NAMALWA (cell line): ENCODE results near the gene PCNX1.
"Not testable (repeated sequence)": the region's sequence is repeated elsewhere in the genome, so short reads cannot be mapped to it uniquely, and the experiment has no call there.

ENCODE experiments used
- DNase-seq: peaks from one replicate; pipeline ENCODE4 v3.0.0-alpha.2; 2015; ENCODE audit warnings: low spot score

The PCNX1 gene

GRCh38 chr14:71019917-71020316, 112.7 kb downstream of the PCNX1 start:
- DNase-seq: not testable (repeated sequence)

- DNase-seq: no peak
These were observed 114.2 kb downstream of the PCNX1 start for GRCh38 chr14:71021347-71022011.

GRCh38 chr14:71022012-71022869, 115.0 kb downstream of the PCNX1 start:
- no peak for DNase-seq

- no peak for DNase-seq
These were observed 115.7 kb downstream of the PCNX1 start for GRCh38 chr14:71022939-71023338.

- DNase-seq: no peak
These were observed 122.0 kb downstream of the PCNX1 start for GRCh38 chr14:71029236-71029781.

GRCh38 chr14:71031000-71031399, 123.7 kb downstream of the PCNX1 start:
- no peak for DNase-seq

DNA sequence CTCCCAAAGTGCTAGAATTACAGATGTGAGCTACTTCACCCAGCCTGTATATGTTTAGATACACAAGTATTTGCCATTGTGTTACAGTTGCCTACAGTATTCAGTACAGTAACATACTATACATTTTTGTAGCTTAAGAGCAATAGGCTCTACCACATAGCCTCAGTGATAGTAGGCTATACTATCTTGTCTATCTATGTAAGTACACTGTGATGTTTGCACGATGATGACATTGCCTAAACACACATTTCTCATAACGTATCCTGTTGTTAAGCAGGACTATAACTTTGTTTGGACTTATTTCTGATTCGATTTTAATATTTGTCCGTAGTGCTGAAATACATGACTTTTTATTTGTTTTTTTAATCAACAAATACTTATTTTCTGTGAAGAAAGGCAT, 129.2 kb downstream of the PCNX1 start:
- DNase-seq: no peak

- DNase-seq: no peak
These were observed 141.1 kb downstream of the PCNX1 start for GRCh38 chr14:71048393-71048792.

DNA sequence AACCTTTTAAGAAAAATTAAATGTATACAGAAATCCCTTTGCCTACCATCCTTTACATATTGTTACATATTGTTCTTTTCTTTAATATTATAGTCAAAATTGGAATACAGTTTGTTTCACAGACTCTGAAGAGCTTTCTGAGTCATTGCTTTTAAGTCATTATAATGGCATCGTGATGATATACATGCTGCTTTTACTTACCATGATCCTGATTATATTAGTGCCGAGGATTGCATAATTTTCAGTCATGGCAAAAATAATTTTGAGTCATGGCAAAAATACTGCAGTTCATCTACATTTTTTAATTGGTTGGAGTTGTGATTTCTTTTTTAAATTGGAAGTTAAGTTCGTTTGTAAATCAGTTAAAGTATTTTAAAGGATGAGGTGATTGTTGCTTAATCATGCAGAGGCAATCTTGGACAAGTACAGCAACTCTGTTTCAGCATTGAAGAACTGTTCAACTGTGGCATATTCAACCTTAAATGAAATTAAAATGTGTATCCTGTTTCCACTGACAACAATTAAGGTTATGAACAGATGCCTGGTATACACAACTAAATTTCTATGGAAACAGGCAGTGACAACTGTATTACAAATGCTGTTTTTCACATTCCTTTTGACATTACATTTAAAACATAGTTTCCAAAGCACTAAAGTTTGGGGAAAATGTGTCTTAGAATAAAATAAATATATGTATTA, 142.3 kb downstream of the PCNX1 start:
- no peak for DNase-seq

DNA sequence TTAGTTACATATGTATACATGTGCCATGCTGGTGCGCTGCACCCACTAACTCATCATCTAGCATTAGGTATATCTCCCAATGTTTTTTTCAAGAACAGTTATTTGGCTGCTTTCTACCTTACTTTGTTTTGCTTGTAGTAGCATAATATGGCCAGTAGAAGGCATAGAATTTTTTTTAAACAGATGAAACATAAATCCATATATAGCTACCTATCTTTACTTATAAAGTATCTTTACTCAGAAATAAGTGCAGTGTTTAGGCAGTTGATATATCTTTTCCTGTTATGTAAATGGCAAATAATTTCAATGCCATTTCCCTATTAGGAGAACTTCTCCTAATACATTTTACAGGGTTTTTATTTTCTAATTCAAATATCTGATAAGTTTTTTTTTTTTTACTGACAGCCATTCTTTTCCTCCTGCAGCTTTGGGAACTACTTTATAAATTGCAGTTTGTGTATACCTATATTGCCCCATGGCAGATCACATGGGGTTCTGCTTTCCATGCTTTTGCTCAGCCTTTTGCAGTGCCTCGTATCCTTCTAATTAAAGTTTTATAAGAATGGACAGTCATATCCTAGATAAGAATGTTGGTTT, 143.1 kb downstream of the PCNX1 start:
- peak; percentile 26 for DNase-seq

GRCh38 chr14:71054706-71055105, 147.4 kb downstream of the PCNX1 start:
- DNase-seq: no peak

GRCh38 chr14:71056168-71056567, 148.9 kb downstream of the PCNX1 start:
- no peak for DNase-seq

DNA sequence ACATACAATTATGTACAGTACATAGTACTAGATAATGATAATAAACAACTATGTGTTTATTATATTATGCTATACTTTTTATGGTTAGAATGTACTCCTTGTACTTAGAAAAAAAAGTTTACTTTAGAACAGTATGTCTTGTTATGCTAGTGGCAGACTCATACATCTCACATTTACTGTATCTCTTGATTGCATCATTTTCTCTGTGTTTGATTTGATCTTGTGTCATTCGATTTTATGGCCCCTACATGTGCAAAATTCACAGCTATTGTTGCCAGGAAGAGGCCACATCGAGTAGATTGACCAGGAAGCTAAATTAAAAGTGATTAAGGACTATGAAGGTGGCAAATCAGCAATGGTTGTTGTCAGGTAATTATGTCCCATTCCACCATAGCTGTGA, 153.0 kb downstream of the PCNX1 start:
- DNase-seq: no peak

DNA sequence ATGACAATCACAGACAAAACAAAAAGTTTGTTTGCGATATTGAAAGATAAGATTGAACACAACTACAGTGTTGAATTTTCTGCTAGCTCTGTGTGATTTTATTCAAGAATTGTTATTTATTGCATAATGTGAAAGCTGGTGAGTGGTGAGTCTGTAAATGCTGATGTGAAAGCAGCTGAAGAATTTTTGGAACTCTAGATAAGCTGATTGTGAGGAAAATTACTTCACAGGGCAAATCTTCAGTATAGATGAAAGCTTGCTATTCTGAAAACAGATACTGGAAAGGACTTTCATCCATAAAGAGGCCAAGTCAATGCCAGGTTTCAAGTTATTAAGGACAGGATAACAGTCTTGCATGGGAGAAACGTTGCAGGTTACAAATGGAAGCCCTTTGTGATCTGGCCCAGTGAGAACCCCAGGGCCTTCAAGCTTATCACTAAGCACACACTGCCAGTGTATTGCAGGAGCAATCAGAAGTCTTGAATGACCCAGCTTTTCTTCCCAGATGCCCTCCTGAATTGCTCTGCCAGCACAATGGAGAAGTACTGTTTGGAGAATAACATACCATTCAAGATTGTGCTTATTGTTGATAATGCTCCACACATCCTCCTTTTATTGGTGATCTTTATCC, 153.7 kb downstream of the PCNX1 start:
- DNase-seq: no peak

DNA sequence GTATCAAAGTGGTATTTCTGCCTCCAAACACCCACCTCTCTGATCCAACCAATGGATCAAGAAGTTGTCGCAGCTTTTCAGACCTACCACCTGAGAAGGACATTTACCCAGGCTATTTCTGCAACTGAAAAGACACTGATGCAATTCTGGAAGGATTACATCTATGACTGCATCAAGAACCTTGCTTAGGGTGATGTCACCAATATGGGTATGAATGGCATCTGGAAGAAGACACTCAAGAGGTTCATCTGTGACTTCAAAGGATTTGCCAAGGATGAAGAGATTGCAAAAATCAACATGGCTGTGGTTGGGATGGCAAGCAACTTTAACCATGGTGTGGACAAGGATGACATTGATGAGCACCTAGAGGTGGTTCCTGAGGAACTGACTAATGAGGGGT, 154.2 kb downstream of the PCNX1 start:
- no peak for DNase-seq

DNA sequence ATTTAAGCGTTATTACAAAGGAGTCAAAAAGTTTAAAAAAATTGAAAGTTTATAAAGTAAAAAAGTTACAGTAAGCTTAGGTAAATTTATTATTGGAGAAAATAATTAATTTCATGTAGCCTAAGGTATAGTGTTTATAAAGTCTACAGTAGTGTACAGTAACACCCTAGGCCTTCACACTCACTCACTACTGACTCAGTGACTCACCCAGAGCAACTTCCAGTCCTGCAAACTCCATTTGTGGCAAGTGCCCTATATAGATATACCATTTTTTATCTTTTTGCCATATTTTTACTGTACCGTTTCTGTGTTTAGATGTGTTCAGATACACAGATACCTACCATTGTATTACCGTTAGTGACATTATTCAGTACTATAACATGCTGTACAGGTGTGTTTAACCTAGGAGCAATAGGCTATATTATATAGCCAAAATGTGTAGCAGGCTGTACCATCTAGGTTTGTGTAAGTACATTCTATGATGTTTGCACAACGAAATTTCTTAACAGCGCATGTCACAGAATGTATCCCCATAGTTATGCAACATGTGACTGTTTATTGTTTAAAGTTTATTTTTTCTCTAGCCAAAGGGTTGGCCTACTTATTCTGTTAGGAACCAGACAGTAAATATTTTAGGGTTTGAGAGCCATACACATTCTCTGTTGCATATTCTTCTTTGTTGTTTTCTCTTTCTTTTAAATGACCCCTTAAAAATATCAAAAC, 155.5 kb downstream of the PCNX1 start:
- no peak for DNase-seq

GRCh38 chr14:71063351-71063750, 156.1 kb downstream of the PCNX1 start:
- no peak for DNase-seq

- not testable (repeated sequence) for DNase-seq
These were observed 157.5 kb downstream of the PCNX1 start for GRCh38 chr14:71064747-71065146.

GRCh38 chr14:71070169-71070568, 162.9 kb downstream of the PCNX1 start:
- no peak for DNase-seq

GRCh38 chr14:71071042-71071441, 163.8 kb downstream of the PCNX1 start:
- DNase-seq: no peak

GRCh38 chr14:71076462-71077092, 169.3 kb downstream of the PCNX1 start:
- DNase-seq: no peak
